Panc1 (cell line): ENCODE data around the gene TSNAXIP1. TPM values are rescaled to one million over a fixed set of nuclear protein-coding genes. Genes with fewer than 3 reads are reported as not detected.

Experiments used
- ATAC-seq: fragments of 200-7000 bp; cut with Tn5 transposase; 2 replicates; pipeline ENCODE4 v1.9.1; 2020; ENCODE audit warnings: mild to moderate bottlenecking, moderate library complexity
- BruUV-seq: library from RNA; stranded (reverse); fragments of 400-500 nt; replicated peaks from 2 replicates; lab custom pipeline; 2021; lab: Mats Ljungman, UMichigan
- CTCF ChIA-PET: fragments of 300-600 bp; sonication (Branson Sonifier 250); formaldehyde crosslinking; loops from one replicate; lab custom pipeline; 2022; ENCODE audit warnings: antibody characterized with exemption; lab: Charles Lee
- POLR2A ChIA-PET: fragments of 300-600 bp; sonication (Branson Sonifier 250); formaldehyde crosslinking; loops from one replicate; lab custom pipeline; 2022; ENCODE audit warnings: antibody characterized with exemption; lab: Charles Lee
- DNase-seq: peaks from one replicate; pipeline ENCODE4 v3.0.0-alpha.2; 2010; ENCODE audit warnings: low read depth, low spot score
- H3K27ac ChIP-seq: 2 replicates; pipeline ENCODE4 v1.5.1; 2011; ENCODE audit warnings: mild to moderate bottlenecking, low read length, inconsistent platforms
- H3K27me3 ChIP-seq: fragments of 200-500 bp; sonication (Bioruptor generic); 2 replicates; pipeline ENCODE4 v1.6.0; 2014; ENCODE audit warnings: low read length, inconsistent platforms; ENCODE audit not compliant: control insufficient read depth, insufficient read depth
- H3K36me3 ChIP-seq: fragments of 200-500 bp; sonication (Bioruptor generic); 2 replicates; pipeline ENCODE4 v1.5.1; 2014; ENCODE audit warnings: inconsistent platforms, mild to moderate bottlenecking, low read length, moderate library complexity; ENCODE audit not compliant: control insufficient read depth, insufficient read depth
- H3K4me1 ChIP-seq: 2 replicates; pipeline ENCODE4 v1.5.1; 2011; ENCODE audit warnings: inconsistent platforms, mild to moderate bottlenecking, low read length, moderate library complexity; ENCODE audit not compliant: control insufficient read depth, insufficient read depth
- H3K4me3 ChIP-seq, 2 experiments: 2 replicates each; pipeline ENCODE4 v1.5.1; 2011 to 2012; ENCODE audit warnings: low read depth in 2 of 2, low read length in 2 of 2, mild to moderate bottlenecking in 2 of 2, inconsistent platforms in 1 of 2, moderate library complexity in 1 of 2
- H3K9me3 ChIP-seq: fragments of 200-500 bp; sonication (Bioruptor generic); 2 replicates; pipeline ENCODE4 v1.5.1; 2014; ENCODE audit warnings: low read depth, mild to moderate bottlenecking, inconsistent platforms, low read length, moderate library complexity; ENCODE audit not compliant: control insufficient read depth, insufficient read depth
- POLR2AphosphoS5 ChIP-seq: IDR thresholded peaks from 2 replicates; pipeline ENCODE4 v1.6.1; 2012; ENCODE audit warnings: mild to moderate bottlenecking, low read depth, low read length, moderate library complexity
- SIN3A ChIP-seq: IDR thresholded peaks from 2 replicates; pipeline ENCODE4 v1.6.1; 2012; ENCODE audit warnings: low read depth, mild to moderate bottlenecking, low read length, moderate library complexity, borderline replicate concordance; ENCODE audit not compliant: insufficient read depth
- TCF7L2 ChIP-seq: IDR thresholded peaks from 2 replicates; pipeline ENCODE4 v1.6.1; 2011; ENCODE audit warnings: mild to moderate bottlenecking, low read depth, low read length, inconsistent platforms
- in situ Hi-C: cut with HindIII; loops from 2 replicates; pipeline ENCODE4 v1.10.0; 2016; ENCODE audit warnings: low sequenced_read_pairs, low pct_unique_long_range_greater_than_20kb
- intact Hi-C: fragments of 100-400 bp; cut with micrococcal nuclease; formaldehyde crosslinking; loops from one replicate; pipeline ENCODE4 v1.10.0; 2022; ENCODE audit not compliant: unreplicated experiment
- total RNA-seq: library from RNA; stranded (reverse); gene quantifications from one replicate; pipeline ENCODE4 v1.2.1, GENCODE V29; 2021; ENCODE audit not compliant: unreplicated experiment
- TF ChIP-seq, protein P1 (sequence below), 2 experiments: IDR thresholded peaks; 2 replicates each; pipeline ENCODE4 v1.6.1; 2011 to 2012; ENCODE audit warnings: low read depth in 2 of 2, control low read depth in 1 of 2, low read length in 1 of 2, mild to moderate bottlenecking in 1 of 2, moderate library complexity in 1 of 2; ENCODE audit not compliant: insufficient read depth in 1 of 2
- TF ChIP-seq, protein P2 (sequence below): fragments of 450-650 bp; IDR thresholded peaks from 2 replicates; pipeline ENCODE4 v1.5.1; 2017; ENCODE audit warnings: mild to moderate bottlenecking

The TSNAXIP1 gene
- total RNA-seq, 1 experiment from 2014 or later, result 1.6 TPM

DNA sequence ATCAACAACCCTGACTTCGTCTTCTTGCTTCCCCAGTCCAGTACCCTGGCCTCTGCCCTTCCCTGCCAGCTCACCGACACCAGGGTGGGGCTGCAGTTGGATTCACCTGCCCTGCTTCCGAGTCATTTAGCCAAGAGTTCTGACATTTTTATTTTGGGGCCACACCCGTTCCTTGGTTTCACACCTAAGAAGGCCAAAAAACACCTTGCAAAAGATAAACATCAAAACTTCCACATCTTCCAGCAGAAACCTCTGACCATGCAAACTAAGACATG is 45.8 kb upstream of the TSNAXIP1 start:
- Histone ChIP-seq H3K9me3 (no peaks in the 10 kb centered on the region), H3K4me1 (no peaks in the 10 kb centered on the region), H3K27me3 (no peaks in the 10 kb centered on the region), H3K27ac (no peak overlapping the region), H3K36me3 (no peaks in the 10 kb centered on the region), H3K4me3 (no peak overlapping the region)
- BruUV-seq, result no TSS peak
- CTCF ChIA-PET, result no interaction called here
- TF ChIP-seq, protein P1, sequence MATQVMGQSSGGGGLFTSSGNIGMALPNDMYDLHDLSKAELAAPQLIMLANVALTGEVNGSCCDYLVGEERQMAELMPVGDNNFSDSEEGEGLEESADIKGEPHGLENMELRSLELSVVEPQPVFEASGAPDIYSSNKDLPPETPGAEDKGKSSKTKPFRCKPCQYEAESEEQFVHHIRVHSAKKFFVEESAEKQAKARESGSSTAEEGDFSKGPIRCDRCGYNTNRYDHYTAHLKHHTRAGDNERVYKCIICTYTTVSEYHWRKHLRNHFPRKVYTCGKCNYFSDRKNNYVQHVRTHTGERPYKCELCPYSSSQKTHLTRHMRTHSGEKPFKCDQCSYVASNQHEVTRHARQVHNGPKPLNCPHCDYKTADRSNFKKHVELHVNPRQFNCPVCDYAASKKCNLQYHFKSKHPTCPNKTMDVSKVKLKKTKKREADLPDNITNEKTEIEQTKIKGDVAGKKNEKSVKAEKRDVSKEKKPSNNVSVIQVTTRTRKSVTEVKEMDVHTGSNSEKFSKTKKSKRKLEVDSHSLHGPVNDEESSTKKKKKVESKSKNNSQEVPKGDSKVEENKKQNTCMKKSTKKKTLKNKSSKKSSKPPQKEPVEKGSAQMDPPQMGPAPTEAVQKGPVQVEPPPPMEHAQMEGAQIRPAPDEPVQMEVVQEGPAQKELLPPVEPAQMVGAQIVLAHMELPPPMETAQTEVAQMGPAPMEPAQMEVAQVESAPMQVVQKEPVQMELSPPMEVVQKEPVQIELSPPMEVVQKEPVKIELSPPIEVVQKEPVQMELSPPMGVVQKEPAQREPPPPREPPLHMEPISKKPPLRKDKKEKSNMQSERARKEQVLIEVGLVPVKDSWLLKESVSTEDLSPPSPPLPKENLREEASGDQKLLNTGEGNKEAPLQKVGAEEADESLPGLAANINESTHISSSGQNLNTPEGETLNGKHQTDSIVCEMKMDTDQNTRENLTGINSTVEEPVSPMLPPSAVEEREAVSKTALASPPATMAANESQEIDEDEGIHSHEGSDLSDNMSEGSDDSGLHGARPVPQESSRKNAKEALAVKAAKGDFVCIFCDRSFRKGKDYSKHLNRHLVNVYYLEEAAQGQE (IDR thresholded peaks at IDR 0.05; ENCODE audit: insufficient read depth in 1 of 2, low read depth in 2 of 2, low read length in 1 of 2), result no peak
- TF ChIP-seq POLR2AphosphoS5, result no peak
- TF ChIP-seq, protein P2, sequence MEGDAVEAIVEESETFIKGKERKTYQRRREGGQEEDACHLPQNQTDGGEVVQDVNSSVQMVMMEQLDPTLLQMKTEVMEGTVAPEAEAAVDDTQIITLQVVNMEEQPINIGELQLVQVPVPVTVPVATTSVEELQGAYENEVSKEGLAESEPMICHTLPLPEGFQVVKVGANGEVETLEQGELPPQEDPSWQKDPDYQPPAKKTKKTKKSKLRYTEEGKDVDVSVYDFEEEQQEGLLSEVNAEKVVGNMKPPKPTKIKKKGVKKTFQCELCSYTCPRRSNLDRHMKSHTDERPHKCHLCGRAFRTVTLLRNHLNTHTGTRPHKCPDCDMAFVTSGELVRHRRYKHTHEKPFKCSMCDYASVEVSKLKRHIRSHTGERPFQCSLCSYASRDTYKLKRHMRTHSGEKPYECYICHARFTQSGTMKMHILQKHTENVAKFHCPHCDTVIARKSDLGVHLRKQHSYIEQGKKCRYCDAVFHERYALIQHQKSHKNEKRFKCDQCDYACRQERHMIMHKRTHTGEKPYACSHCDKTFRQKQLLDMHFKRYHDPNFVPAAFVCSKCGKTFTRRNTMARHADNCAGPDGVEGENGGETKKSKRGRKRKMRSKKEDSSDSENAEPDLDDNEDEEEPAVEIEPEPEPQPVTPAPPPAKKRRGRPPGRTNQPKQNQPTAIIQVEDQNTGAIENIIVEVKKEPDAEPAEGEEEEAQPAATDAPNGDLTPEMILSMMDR, result no peak
- no peak for TF ChIP-seq TCF7L2
- no peak for TF ChIP-seq SIN3A
- intact Hi-C loops, result no loop called here
- no peak for DNase-seq
- POLR2A ChIA-PET, result no interaction called here
- in situ Hi-C loops, result no loop called here
- no peak for ATAC-seq

GRCh38 chr16:67761924-67762323 is 44.8 kb upstream of the TSNAXIP1 start:
- in situ Hi-C loops, result no loop called here

More at GRCh38 chr16:67761924-67762323, 44.8 kb upstream of the TSNAXIP1 start:
- Histone ChIP-seq H3K4me3 (no peak overlapping the region), H3K36me3 (no peaks in the 10 kb centered on the region), H3K9me3 (no peaks in the 10 kb centered on the region), H3K4me1 (no peaks in the 10 kb centered on the region), H3K27ac (no peak overlapping the region), H3K27me3 (no peaks in the 10 kb centered on the region)
- POLR2A ChIA-PET, result no interaction called here
- TF ChIP-seq POLR2AphosphoS5, result no peak
- TF ChIP-seq SIN3A, result no peak
- TF ChIP-seq TCF7L2, result no peak
- TF ChIP-seq, protein P1 (IDR thresholded peaks at IDR 0.05; ENCODE audit: insufficient read depth in 1 of 2, low read depth in 2 of 2, low read length in 1 of 2), result no peak
- TF ChIP-seq, protein P2, result no peak
- ATAC-seq (no peak), DNase-seq (no peak)
- intact Hi-C loops, result no loop called here
- CTCF ChIA-PET, result no interaction called here
- no TSS peak for BruUV-seq
